Superior temporal gyrus (tissue), 1 donor: ENCODE data around the gene PRSS56.

ENCODE experiments used
- DNase-seq: peaks from one replicate; pipeline ENCODE4 v3.0.0-alpha.2; 2016; ENCODE audit errors: extremely low spot score

PRSS56 gene

GRCh38 chr2:232573042-232573441 lies 52.9 kb downstream of the PRSS56 start:
- DNase-seq: no peak

- peak; percentile 44 for DNase-seq
These were observed 53.7 kb downstream of the PRSS56 start for GRCh38 chr2:232573771-232574435.

- DNase-seq: no peak
These were observed 54.7 kb downstream of the PRSS56 start for GRCh38 chr2:232574674-232575403.
